ENCODE results near the gene TROAP.

- TF ChIP-seq CTCF (IDR thresholded peaks at IDR 0.05) (no peak), POLR2A (IDR thresholded peaks at IDR 0.05) (no peak)
These were observed 43.3 kb upstream of the TROAP start for GRCh38 chr12:49279706-49280159.

Measured in lower leg skin (tissue), 3 donors.